Measurements from ENCODE around the gene ADCK2.
"Not testable (repeated sequence)": the region's sequence is repeated elsewhere in the genome, so short reads cannot be mapped to it uniquely, and the experiment has no call there.

Gene ADCK2

GRCh38 chr7:140695381-140695780, 22.6 kb downstream of the ADCK2 start:
- no peak for DNase-seq (ENCODE audit: low read depth, low spot score)

GRCh38 chr7:140696024-140696679, 23.4 kb downstream of the ADCK2 start:
- DNase-seq (ENCODE audit: low read depth, low spot score): peak; percentile 84

GRCh38 chr7:140696680-140697446, 24.1 kb downstream of the ADCK2 start, which contains the start of gene NDUFB2:
Gene NDUFB2 (plus strand): TSS chr7:140696708. CDS start chr7:140696745, 37 bp downstream.
- peak; percentile 57 for DNase-seq (ENCODE audit: low read depth, low spot score)

- no peak for DNase-seq (ENCODE audit: low read depth, low spot score)
These were observed 24.9 kb downstream of the ADCK2 start for GRCh38 chr7:140697447-140698143.

- DNase-seq (ENCODE audit: low read depth, low spot score): no peak
These were observed 25.7 kb downstream of the ADCK2 start for GRCh38 chr7:140698477-140698876.

GRCh38 chr7:140702774-140703173, 30.0 kb downstream of the ADCK2 start:
- no peak for DNase-seq (ENCODE audit: low read depth, low spot score)

- DNase-seq (ENCODE audit: low read depth, low spot score): no peak
These were observed 31.5 kb downstream of the ADCK2 start for GRCh38 chr7:140704205-140704604.

GRCh38 chr7:140707132-140707531, 34.4 kb downstream of the ADCK2 start:
- DNase-seq (ENCODE audit: low read depth, low spot score): no peak

GRCh38 chr7:140708764-140709163, 36.0 kb downstream of the ADCK2 start:
- DNase-seq (ENCODE audit: low read depth, low spot score): not testable (repeated sequence)

GRCh38 chr7:140712392-140712791, 39.6 kb downstream of the ADCK2 start:
- DNase-seq (ENCODE audit: low read depth, low spot score): not testable (repeated sequence)

- no peak for DNase-seq (ENCODE audit: low read depth, low spot score)
These were observed 41.7 kb downstream of the ADCK2 start for GRCh38 chr7:140714331-140715040.

- no peak for DNase-seq (ENCODE audit: low read depth, low spot score)
These were observed 47.0 kb downstream of the ADCK2 start for GRCh38 chr7:140719721-140720120.

- DNase-seq (ENCODE audit: low read depth, low spot score): no peak
These were observed 49.5 kb downstream of the ADCK2 start for GRCh38 chr7:140722254-140722653.

GRCh38 chr7:140723006-140723405, 50.3 kb downstream of the ADCK2 start:
- DNase-seq (ENCODE audit: low read depth, low spot score): no peak

- no peak for DNase-seq (ENCODE audit: low read depth, low spot score)
These were observed 50.8 kb downstream of the ADCK2 start for GRCh38 chr7:140723574-140723973.

- no peak for DNase-seq (ENCODE audit: low read depth, low spot score)
These were observed 52.0 kb downstream of the ADCK2 start for GRCh38 chr7:140724706-140725105.

- no peak for DNase-seq (ENCODE audit: low read depth, low spot score)
These were observed 53.5 kb downstream of the ADCK2 start for GRCh38 chr7:140726281-140726680.

- DNase-seq (ENCODE audit: low read depth, low spot score): no peak
These were observed 59.7 kb downstream of the ADCK2 start for GRCh38 chr7:140732416-140732815.

- no peak for DNase-seq (ENCODE audit: low read depth, low spot score)
These were observed 61.4 kb downstream of the ADCK2 start for GRCh38 chr7:140734096-140734495.

GRCh38 chr7:140734729-140735128, 62.0 kb downstream of the ADCK2 start:
- DNase-seq (ENCODE audit: low read depth, low spot score): no peak

GRCh38 chr7:140738280-140738679, 65.5 kb downstream of the ADCK2 start:
- no peak for DNase-seq (ENCODE audit: low read depth, low spot score)

GRCh38 chr7:140743255-140743654, 70.5 kb downstream of the ADCK2 start:
- DNase-seq (ENCODE audit: low read depth, low spot score): not testable (repeated sequence)

Data from activated CD4-positive, CD25-positive, alpha-beta regulatory T cell treated with anti-CD3 and anti-CD28 coated beads, Interleukin-2, amount 50 U/mL, for 16 hours (primary cell).